Measurements from ENCODE around the gene CLIC4.
"Not testable (repeated sequence)": the region's sequence is repeated elsewhere in the genome, so short reads cannot be mapped to it uniquely, and the experiment has no call there.

Gene CLIC4

GRCh38 chr1:24732186-24732885 lies 12.9 kb upstream of the CLIC4 start:
- Histone ChIP-seq H3K36me3 (ENCODE audit: control insufficient read depth, insufficient read depth, low read length) (no peaks in the 10 kb centered on the region), H3K27ac (ENCODE audit: insufficient read depth, low read length, poor library complexity, severe bottlenecking) (no peak overlapping the region), H3K27me3 (replicated peaks; ENCODE audit: control insufficient read depth, insufficient read depth, low read length, poor library complexity, severe bottlenecking) (no peaks in the 10 kb centered on the region), H3K4me1 (ENCODE audit: control insufficient read depth, insufficient read depth, low read length, poor library complexity, severe bottlenecking) (no peaks in the 10 kb centered on the region), H3K9me3 (ENCODE audit: control insufficient read depth, low read length) (no peaks in the 10 kb centered on the region), H3K4me3 (ENCODE audit: insufficient read depth, low read depth, low read length, poor library complexity, severe bottlenecking) (no peak overlapping the region)
- no peak for DNase-seq

DNA sequence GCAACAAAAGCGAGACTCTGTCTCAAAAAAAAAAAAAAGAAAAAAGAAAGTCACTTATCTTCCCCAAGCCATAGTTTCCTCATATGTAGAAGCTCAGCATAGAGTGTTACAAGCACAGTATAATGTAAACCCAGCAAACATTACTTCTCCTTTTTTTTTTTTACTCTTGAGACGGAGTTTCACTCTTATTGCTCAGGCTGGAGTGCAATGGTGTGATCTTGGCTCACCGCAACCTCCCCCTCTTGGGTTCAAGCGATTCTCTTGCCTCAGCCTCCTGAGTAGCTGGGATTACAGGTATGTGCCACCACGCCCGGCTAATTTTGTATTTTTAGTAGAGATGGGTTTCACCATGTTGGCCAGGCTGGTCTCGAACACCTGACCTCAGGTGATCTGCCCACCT lies 11.9 kb upstream of the CLIC4 start:
- not testable (repeated sequence) for H3K27me3 ChIP-seq (replicated peaks; ENCODE audit: control insufficient read depth, insufficient read depth, low read length, poor library complexity, severe bottlenecking); H3K27ac ChIP-seq (ENCODE audit: insufficient read depth, low read length, poor library complexity, severe bottlenecking); H3K36me3 ChIP-seq (ENCODE audit: control insufficient read depth, insufficient read depth, low read length); H3K9me3 ChIP-seq (ENCODE audit: control insufficient read depth, low read length); H3K4me3 ChIP-seq (ENCODE audit: insufficient read depth, low read depth, low read length, poor library complexity, severe bottlenecking); DNase-seq; H3K4me1 ChIP-seq (ENCODE audit: control insufficient read depth, insufficient read depth, low read length, poor library complexity, severe bottlenecking)

GRCh38 chr1:24735156-24735508 lies 10.1 kb upstream of the CLIC4 start:
- no peak for DNase-seq
- Histone ChIP-seq H3K27me3 (replicated peaks; ENCODE audit: control insufficient read depth, insufficient read depth, low read length, poor library complexity, severe bottlenecking) (no peaks in the 10 kb centered on the region), H3K27ac (ENCODE audit: insufficient read depth, low read length, poor library complexity, severe bottlenecking) (no peak overlapping the region), H3K9me3 (ENCODE audit: control insufficient read depth, low read length) (no peaks in the 10 kb centered on the region), H3K4me1 (ENCODE audit: control insufficient read depth, insufficient read depth, low read length, poor library complexity, severe bottlenecking) (no peaks in the 10 kb centered on the region), H3K36me3 (ENCODE audit: control insufficient read depth, insufficient read depth, low read length) (no peaks in the 10 kb centered on the region), H3K4me3 (ENCODE audit: insufficient read depth, low read depth, low read length, poor library complexity, severe bottlenecking) (no peak overlapping the region)

DNA sequence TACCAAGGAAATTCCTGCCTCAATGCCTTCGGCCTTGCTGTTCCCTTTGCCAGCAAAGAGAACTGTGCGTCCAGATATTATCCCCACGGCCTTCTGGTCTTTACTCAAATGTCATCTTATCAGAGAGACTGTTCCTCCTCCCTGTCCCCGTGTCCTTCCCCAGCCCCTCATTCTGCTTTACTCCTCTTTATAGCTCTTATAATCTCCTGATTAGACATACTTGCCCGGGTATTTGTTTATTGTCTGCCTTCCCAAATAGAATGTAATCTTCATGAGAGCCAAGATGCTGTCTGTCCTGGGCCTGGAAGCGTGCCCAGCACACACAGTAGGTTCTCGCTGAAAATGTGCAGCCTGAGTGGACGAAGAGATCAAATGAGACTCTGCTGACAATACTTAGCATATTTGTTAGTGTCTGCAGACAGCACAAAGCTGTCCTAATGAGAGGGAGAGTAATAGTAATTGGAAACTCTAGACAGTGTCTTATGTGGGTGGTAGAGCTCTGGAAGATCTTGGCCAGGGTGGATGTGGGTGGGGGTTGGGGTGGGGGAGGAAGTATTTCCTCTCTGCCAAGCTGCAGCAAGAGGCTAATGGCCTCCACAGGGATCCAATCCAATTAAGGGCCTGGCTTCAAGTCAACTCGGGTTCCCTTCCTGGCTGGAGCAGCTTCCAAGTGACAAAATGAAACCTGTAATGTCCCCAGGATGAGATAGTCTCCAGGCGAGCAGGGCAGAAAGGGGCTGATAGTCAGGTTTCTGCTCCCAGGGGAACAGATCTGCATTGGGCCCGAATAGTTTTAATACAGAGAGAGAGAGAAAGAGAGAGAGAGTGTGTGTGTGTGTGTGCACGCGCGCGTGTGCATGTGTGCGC lies 9.5 kb upstream of the CLIC4 start:
- H3K27me3 ChIP-seq (replicated peaks; ENCODE audit: control insufficient read depth, insufficient read depth, low read length, poor library complexity, severe bottlenecking), result no peaks in the 10 kb centered on the region
- no peaks in the 10 kb centered on the region for H3K4me1 ChIP-seq (ENCODE audit: control insufficient read depth, insufficient read depth, low read length, poor library complexity, severe bottlenecking)
- no peaks in the 10 kb centered on the region for H3K9me3 ChIP-seq (ENCODE audit: control insufficient read depth, low read length)
- no peaks in the 10 kb centered on the region for H3K36me3 ChIP-seq (ENCODE audit: control insufficient read depth, insufficient read depth, low read length)
- no peak overlapping the region for H3K4me3 ChIP-seq (ENCODE audit: insufficient read depth, low read depth, low read length, poor library complexity, severe bottlenecking)
- H3K27ac ChIP-seq (ENCODE audit: insufficient read depth, low read length, poor library complexity, severe bottlenecking), result no peak overlapping the region
- no peak for DNase-seq

DNA sequence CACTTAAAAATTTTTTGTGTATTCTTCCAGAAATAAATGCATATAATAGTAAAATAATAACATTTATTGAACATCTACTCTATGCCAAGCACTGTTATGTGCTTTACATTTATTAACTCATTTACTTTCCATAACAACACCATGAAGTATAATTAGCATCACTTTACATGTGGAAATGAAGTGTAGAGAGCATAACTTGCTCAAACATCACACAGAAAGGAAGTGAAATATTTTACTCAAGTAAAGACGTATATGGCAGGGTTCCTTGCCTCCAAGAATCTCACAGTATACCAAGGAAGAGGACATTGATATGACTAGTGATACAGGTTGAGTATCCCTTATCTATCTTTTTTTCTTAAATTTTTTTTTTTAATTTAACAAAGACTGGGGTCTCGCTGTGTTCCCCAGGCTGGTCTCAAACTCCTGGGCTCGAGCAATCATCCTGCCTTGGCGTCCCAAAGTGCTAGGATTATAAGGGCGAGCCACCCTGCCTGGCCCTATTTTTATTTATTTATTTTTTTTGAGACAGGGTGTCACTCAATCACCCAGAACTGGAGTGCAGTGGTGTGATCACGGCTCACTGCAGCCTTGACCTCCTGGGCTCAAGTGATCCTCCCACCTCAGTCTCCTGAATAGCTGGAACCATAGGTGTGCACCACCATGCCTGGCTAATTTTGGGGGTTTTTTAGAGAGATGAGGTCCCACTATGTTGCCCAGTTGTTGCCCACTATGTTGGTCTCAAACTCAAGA lies 7.7 kb upstream of the CLIC4 start:
- H3K27ac ChIP-seq (ENCODE audit: insufficient read depth, low read length, poor library complexity, severe bottlenecking), result no peak overlapping the region
- no peaks in the 10 kb centered on the region for H3K27me3 ChIP-seq (replicated peaks; ENCODE audit: control insufficient read depth, insufficient read depth, low read length, poor library complexity, severe bottlenecking)
- H3K36me3 ChIP-seq (ENCODE audit: control insufficient read depth, insufficient read depth, low read length), result no peaks in the 10 kb centered on the region
- no peak overlapping the region for H3K4me3 ChIP-seq (ENCODE audit: insufficient read depth, low read depth, low read length, poor library complexity, severe bottlenecking)
- no peaks in the 10 kb centered on the region for H3K4me1 ChIP-seq (ENCODE audit: control insufficient read depth, insufficient read depth, low read length, poor library complexity, severe bottlenecking)
- DNase-seq, result no peak
- H3K9me3 ChIP-seq (ENCODE audit: control insufficient read depth, low read length), result no peaks in the 10 kb centered on the region

- Histone ChIP-seq H3K27me3 (replicated peaks; ENCODE audit: control insufficient read depth, insufficient read depth, low read length, poor library complexity, severe bottlenecking) (no peaks in the 10 kb centered on the region), H3K27ac (ENCODE audit: insufficient read depth, low read length, poor library complexity, severe bottlenecking) (no peak overlapping the region), H3K4me3 (ENCODE audit: insufficient read depth, low read depth, low read length, poor library complexity, severe bottlenecking) (no peak overlapping the region), H3K36me3 (ENCODE audit: control insufficient read depth, insufficient read depth, low read length) (no peaks in the 10 kb centered on the region), H3K9me3 (ENCODE audit: control insufficient read depth, low read length) (no peaks in the 10 kb centered on the region), H3K4me1 (ENCODE audit: control insufficient read depth, insufficient read depth, low read length, poor library complexity, severe bottlenecking) (no peaks in the 10 kb centered on the region)
- no peak for DNase-seq
These were observed 6.0 kb upstream of the CLIC4 start for GRCh38 chr1:24739241-24739640.

DNA sequence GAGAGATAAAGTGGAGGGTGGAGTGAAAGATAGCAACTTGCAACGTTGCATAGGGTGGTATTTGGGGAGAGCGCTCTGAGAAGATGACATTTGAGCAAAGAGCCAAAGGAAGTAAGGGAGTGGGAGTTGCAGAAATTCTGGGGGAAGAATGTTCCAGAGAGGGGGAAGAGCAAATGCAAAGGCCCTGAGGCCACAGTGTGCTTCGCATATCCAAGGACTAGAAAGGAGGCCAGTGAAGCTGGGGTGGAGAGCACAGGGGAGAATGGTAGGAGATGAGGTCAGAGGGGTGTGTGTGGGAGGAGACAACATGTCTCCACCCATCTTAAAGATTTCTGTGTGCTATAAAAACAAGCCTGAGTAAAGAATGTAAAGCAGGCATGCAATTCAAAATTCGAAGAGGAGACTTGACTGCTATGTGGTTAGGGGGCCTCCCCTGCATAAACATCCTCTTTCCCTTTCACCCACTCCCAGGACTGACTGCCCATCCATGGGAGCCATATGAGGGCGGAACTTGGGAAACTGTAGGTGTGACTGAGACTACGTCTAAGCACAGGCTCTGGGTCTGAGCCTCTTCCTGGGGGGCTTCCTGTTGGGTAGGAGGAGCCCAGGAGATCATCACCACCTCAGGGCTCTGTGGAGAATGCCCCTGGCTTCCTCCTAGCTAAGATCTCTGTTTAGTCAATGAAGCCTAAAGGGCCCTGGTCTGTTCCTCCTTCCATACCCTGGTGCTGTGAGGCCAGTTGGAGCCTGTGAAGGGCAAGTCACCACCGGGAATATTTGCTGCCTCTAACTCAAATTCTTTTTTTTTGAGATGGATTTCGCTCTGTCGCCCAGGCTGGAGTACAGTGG lies 2.9 kb upstream of the CLIC4 start:
- H3K27ac ChIP-seq (ENCODE audit: insufficient read depth, low read length, poor library complexity, severe bottlenecking), result no peak overlapping the region
- DNase-seq, result no peak
- no peaks in the 10 kb centered on the region for H3K9me3 ChIP-seq (ENCODE audit: control insufficient read depth, low read length)
- H3K4me3 ChIP-seq (ENCODE audit: insufficient read depth, low read depth, low read length, poor library complexity, severe bottlenecking), result no peak overlapping the region
- H3K36me3 ChIP-seq (ENCODE audit: control insufficient read depth, insufficient read depth, low read length), result no peaks in the 10 kb centered on the region
- no peaks in the 10 kb centered on the region for H3K27me3 ChIP-seq (replicated peaks; ENCODE audit: control insufficient read depth, insufficient read depth, low read length, poor library complexity, severe bottlenecking)
- no peaks in the 10 kb centered on the region for H3K4me1 ChIP-seq (ENCODE audit: control insufficient read depth, insufficient read depth, low read length, poor library complexity, severe bottlenecking)

DNA sequence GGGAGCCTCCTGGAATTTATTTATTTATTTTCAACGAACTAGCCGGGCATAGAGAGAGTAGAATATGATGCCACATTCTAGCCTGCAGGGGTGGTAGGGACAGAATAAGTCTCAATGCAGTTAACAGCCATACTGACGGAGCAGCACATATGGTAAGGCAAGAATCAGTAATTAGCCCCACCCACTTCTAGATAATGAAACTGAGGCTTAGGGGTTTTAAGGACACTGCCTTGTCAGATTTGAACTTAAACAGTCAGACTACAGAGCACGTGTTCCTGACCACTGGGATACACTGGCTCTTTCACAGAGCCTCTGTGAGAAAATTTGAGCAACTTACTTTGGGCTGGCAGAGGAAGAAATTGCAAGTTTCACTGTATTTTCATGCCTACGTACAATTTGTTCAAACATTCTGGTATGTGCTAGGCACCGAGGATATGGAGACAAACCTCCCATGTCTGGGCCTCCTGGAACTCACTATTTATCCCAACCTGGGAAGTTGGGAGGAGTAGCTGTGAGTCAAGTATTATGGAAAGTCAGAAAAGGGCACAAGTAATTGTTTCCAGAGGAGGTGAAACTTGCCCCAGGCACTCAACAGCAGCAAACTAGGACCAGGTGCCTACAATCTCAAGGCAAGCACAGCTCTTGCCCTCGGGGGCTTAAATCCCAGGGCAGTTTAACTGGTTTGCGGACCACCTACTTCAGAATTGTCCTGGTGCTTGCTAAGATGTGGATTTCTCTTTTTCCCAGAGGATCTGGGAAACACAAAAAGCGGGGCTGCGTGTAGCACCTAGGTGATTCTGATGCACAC lies 1.6 kb upstream of the CLIC4 start:
- Histone ChIP-seq H3K4me1 (ENCODE audit: control insufficient read depth, insufficient read depth, low read length, poor library complexity, severe bottlenecking) (no peaks in the 10 kb centered on the region), H3K4me3 (ENCODE audit: insufficient read depth, low read depth, low read length, poor library complexity, severe bottlenecking) (no peak overlapping the region), H3K27me3 (replicated peaks; ENCODE audit: control insufficient read depth, insufficient read depth, low read length, poor library complexity, severe bottlenecking) (no peaks in the 10 kb centered on the region), H3K36me3 (ENCODE audit: control insufficient read depth, insufficient read depth, low read length) (no peaks in the 10 kb centered on the region), H3K9me3 (ENCODE audit: control insufficient read depth, low read length) (no peaks in the 10 kb centered on the region), H3K27ac (ENCODE audit: insufficient read depth, low read length, poor library complexity, severe bottlenecking) (no peak overlapping the region)
- DNase-seq, result no peak
